Cerebellar cortex (tissue), 1 donor: ENCODE data around the gene DAAM1.

Source experiments
- DNase-seq: peaks from one replicate; pipeline ENCODE4 v3.0.0-alpha.2; 2015; ENCODE audit warnings: low spot score

DAAM1 gene

GRCh38 chr14:59221568-59221967 is 33.1 kb downstream of the DAAM1 start:
- no peak for DNase-seq

DNA sequence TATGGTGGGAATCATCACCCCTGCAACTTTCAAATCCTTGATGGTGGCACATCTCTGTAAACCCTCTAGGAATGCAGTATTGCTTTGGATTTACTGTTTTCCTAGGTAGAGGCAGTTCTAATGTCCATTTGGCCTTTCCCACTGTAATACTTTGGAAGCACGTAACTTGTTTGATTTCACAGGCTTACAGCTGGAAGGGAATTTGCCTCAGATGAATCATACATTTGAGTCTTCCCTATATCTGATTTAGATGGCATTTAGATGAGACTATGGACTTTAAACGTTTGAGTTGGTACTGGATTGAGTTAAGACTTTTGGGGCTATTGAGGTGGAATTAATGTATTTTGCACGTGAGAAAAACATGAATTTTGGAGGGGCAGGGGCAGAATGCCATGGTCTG is 35.9 kb downstream of the DAAM1 start:
- no peak for DNase-seq

- no peak for DNase-seq
Observed at GRCh38 chr14:59225281-59225680, 36.8 kb downstream of the DAAM1 start.

DNA sequence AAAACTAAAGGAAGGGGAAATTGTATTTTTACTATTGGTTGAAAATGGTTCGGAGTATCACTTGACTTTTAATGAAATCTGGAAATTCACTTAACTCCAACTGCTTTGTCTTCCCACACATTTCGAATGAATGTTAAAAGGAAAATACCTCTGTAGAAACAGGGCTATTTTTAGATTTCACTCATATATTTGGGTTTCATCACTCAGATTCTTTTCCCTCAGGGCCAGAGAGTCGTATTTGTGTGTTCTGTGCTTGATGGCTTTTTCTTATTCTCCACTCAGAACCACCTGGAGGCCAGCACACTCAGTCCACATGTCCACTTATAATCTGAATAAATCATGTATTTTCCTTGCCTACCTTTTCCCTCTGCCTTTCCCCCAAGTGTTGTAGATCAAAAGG is 40.0 kb downstream of the DAAM1 start:
- DNase-seq, result no peak

DNA sequence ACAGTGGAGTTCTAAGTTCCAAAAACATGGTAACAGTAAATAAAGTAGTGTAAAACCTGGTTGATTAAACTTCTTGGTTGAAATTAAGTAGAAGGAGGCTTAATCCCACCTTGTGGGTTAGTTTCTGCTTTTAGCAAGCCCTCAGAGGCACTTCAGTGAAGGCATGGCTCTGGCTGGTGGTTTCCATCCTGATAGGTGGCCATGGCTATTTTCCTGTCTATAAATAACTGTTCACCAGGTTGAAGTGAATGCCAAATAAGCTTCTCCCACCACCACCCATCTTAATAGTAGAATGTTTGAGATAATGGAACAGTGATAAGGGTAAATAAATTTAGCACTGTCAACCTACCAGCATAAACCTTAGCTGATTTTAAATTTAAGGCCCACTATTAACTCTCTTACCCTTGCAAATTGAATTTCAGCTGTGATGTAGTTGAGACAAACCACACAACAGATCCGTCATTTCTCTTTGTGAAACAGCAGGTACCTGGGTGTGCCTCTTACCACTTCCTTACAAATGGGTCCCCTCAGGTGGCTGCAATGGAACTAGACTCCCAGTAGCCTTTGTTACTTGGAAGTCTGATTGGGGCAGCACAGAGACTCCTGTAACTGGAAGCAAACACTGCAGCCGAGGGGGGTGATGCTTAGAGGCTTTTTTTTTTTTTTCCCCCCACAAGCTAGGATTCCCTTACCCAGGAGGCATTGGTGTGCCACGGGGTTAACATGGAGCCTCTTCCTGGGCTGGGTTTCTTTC is 41.4 kb downstream of the DAAM1 start:
- no peak for DNase-seq

DNA sequence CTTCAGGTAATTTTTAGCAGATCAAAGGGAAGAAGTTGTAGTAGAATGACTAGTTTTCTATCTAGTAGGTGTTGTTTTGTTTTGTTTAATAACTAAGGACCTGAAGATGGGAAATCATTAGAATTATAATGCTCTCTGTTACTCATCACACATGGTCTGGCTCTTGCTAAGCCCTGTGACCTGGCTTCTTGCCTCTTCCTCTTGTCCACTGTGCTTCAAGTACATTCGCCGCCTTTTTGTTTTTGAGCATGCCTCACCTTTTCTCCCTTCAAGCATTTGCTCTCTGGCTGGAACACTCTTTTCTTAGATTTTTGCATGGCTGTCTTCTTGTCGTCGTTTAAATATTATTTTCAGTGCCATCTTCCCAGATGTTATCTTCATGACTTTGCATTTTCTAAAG is 47.7 kb downstream of the DAAM1 start:
- no peak for DNase-seq

GRCh38 chr14:59238216-59238615 is 49.7 kb downstream of the DAAM1 start:
- no peak for DNase-seq

GRCh38 chr14:59239022-59239421 is 50.6 kb downstream of the DAAM1 start:
- peak; percentile 25 for DNase-seq

DNA sequence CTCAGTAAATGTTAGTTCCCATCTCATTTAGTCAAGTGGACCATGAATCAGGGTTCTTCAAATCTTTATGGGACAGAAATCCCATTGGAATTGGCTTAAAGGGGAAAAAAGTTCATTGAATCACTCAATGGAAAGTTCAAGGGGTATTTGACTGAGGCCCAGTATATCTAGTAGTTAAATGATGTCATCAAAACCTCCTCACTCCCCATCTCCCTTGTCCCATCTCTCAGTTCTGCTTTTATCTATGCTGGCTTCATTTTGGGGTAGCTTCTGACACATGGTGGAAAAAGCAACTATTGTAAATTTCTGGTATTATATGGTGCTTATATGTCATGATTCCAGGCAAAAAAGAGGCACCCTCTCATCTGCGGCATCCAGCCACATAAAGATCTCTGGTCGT is 51.9 kb downstream of the DAAM1 start:
- no peak for DNase-seq

DNA sequence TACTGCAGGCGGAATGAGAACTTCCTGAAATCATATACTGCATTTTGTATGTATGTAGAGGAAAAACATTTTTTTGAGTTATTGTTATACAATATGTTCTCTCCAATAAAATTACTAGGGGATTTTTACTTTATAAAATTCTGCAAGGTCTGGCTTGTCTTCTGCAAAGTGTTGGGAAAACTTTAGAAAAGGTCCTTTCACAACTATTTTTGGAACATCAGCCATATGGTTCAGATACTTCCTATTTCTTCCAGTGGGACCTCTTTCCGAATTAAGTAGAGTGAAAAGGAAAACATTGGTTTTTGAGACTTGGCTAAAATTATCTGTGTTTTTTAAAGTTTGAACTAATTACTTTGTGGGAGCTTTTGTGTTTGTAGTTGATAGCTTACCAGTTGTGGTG is 52.7 kb downstream of the DAAM1 start:
- DNase-seq, result no peak

DNA sequence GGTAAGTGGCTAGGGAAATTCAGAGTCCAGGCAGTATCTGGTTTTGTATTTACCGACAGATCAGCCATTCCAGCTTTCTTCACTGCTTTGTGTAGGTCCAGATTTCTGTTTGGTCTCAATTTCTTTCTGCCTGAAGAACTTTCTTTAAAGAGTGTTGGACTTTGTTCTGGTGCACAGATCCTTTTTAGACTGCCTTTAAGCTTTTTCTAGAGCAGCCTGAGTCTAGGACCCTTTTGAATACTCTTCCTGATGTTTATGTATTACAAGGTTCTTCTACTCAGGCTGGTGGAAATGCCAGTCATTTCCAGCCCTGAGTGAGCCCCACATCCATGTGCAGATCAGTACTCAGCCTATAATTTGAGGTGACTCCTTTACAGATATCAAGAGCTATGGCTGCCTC is 54.7 kb downstream of the DAAM1 start:
- DNase-seq, result no peak

DNA sequence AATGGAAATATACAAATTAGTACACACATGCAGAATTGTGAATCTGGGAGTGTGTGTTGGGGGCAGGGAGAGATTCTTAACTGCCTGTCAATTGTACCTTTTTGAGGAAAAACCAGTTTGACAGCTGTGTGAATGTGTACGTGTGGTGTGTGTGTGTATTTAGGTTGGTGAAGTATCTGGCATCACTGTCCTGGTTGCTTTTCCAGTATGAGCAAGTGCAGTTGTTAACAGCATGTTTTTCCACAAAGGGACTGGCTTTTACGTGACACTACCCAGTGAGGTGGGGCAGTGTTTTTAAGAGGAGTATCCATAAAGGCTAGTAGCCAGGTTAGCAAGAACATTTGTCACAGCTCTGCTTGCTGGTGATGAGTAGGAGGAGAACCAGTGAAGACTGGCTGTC is 56.1 kb downstream of the DAAM1 start:
- no peak for DNase-seq

DNA sequence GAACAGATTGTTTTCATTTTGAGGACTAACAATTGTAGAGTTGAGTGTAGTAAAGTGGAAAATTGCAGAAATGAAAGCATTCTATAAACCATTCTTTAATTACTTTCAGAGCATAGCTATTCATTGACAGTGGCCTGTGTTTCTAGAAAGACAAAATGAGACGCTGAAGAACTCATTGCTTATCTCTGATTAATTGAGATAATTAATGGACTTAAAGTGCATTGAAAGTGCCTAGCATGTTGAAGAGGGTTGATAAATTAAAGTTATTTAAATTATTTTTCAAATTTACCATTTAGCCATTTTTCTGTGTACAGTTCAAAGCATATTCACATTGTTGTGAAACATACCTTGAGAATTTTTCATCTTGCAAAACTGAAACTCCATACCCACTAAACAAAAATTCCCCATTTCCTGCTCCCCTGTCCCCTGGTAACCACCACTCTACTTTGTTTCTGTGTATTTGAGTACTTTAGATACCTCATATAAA is 57.4 kb downstream of the DAAM1 start:
- no peak for DNase-seq

GRCh38 chr14:59246566-59246965 is 58.1 kb downstream of the DAAM1 start:
- no peak for DNase-seq

DNA sequence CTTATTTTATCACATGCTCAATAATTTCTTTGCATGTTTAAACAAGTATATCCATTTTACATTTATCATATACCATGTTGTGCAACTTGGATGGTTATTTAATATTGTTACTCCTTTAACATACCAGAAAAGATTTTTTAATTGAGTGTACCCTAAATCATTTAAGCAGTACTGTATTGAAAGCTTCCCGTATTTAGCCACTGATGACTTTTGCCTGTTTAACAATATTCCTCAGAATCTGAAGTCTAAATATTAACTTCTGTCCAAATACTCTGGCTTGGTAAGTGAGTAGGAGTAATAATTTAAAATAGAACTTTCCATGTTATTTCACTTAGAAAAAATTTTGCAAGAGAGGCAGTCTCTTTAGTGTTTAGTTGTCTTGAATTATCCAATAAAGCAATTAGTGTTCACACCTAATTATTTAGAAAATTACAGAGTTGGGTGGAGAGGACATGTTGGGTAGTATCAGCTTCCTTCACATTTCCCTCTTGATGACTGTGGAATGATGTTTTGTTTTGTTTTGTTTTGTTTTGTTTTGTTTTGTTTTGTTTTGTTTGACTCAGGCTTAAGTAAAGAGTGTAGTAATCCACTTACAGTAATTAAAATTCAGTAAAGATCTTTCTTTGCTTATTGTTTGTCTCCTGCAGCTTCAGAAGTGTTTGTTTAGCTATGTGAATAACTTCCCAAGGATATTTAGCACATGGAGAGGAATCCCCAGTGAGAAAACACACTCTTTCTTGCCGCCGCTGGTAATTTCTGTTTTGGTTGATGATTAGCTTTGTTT is 59.5 kb downstream of the DAAM1 start:
- DNase-seq, result no peak

GRCh38 chr14:59249029-59249428 is 60.6 kb downstream of the DAAM1 start:
- DNase-seq, result no peak

GRCh38 chr14:59251811-59252771 is 63.6 kb downstream of the DAAM1 start:
- peak; percentile 75 for DNase-seq

DNA sequence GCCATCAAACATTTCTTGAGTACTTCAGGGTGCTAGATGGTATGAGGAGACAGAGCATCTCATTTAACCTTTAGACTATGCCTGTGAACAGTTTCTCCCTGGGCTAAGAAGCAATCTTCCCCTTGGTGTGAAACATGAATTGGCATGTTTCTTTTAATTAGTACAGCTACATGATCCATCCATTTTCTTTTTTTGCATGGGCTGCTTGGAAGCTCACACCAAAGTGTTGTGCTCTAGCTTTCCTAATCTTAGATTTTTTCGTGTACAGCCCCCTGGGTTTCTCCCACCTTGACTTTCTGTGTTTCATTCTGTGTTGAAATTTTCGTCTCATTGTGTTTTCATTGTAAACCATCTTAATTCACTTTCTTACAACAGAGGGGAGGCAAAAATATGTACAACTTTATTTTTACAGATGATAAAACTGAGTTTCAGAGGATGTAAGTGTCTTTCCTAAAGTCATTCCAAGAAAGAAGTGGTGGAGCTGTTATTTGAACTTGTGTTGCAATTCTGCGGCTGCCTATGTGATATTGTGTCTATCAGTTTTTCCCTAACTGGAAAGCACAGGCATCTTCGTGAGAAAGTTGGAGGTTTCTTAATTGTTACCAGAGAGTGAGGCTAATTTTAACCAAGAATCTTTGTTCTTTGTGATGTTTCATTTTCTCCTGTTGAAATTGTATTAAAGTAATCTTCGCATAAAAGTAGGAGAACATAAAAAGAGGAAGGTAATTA is 64.5 kb downstream of the DAAM1 start:
- DNase-seq, result no peak

- no peak for DNase-seq
Observed at GRCh38 chr14:59253527-59253926, 65.1 kb downstream of the DAAM1 start.

DNA sequence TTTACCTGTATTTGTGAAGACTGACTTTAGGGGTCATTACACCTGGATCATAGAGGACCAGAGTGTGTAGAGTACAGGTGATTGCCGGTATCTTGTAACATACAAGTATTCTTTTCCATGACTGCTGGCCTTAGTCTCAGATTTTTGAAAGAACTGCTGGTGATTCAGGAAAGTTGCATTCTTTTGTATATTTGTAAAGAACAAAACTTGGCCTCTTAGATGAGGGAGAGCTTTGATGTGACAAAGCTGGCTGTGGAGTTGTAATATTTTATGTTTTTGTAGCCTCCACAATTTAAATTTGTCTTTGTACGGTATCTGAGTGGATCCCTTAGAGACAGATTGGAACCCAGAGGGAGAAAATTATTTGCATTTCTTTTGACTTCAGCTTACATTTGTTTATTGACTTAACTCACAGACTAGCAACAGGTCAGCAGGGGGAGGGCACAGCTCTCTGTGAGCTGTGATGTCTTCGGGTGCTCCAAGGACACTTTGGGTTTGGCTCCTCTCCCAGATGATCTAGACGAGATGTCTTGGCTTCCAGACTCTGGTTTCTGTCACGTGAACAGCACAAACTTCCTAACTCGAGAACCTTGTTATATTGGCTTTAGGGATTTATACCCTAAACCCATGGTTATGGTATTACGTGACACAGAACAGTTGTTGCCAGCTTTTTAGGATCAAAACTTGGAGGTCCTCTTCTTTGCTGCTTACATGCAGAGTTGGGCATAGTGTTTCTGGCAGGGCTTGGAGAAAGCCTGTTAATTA is 65.9 kb downstream of the DAAM1 start:
- peak; percentile 27 for DNase-seq
